Activated CD4-positive, alpha-beta T cell treated with anti-CD3 and anti-CD28 coated beads for 36 hours (primary cell): ENCODE data around the gene MYOM1. TPM values are rescaled to one million over a fixed set of nuclear protein-coding genes. Genes with fewer than 3 reads are reported as not detected.
"Not testable (repeated sequence)": the region's sequence is repeated elsewhere in the genome, so short reads cannot be mapped to it uniquely, and the experiment has no call there.

ENCODE experiments used
- ATAC-seq: fragments of 200-7000 bp; cut with Tn5 transposase; one replicate; pipeline ENCODE4 v1.10.0; 2021; ENCODE audit warnings: mild to moderate bottlenecking, moderate library complexity
- CTCF ChIA-PET: fragments of 350-600 bp; sonication (Branson Sonifier 250); formaldehyde crosslinking; loops from one replicate; lab custom pipeline; 2021; ENCODE audit warnings: antibody characterized with exemption; lab: Charles Lee
- POLR2A ChIA-PET: fragments of 350-600 bp; sonication (Branson Sonifier 250); formaldehyde crosslinking; loops from one replicate; lab custom pipeline; 2021; ENCODE audit warnings: antibody characterized with exemption, inconsistent platforms; lab: Charles Lee
- DNase-seq: peaks from one replicate; pipeline ENCODE4 v3.0.0-alpha.2; 2020
- H3K27ac Mint-ChIP-seq: one replicate; pipeline ENCODE4 v1.8.0; 2021; ENCODE audit warnings: mixed read lengths
- H3K27me3 Mint-ChIP-seq: one replicate; pipeline ENCODE4 v1.8.0; 2021; ENCODE audit warnings: mixed read lengths
- H3K36me3 Mint-ChIP-seq: one replicate; pipeline ENCODE4 v1.8.0; 2021; ENCODE audit warnings: low read depth, mixed read lengths
- H3K4me1 Mint-ChIP-seq: one replicate; pipeline ENCODE4 v1.8.0; 2021; ENCODE audit warnings: mixed read lengths
- H3K4me3 Mint-ChIP-seq: one replicate; pipeline ENCODE4 v1.8.0; 2021; ENCODE audit warnings: mild to moderate bottlenecking, moderate library complexity, mixed read lengths
- H3K9me3 Mint-ChIP-seq: one replicate; pipeline ENCODE4 v1.8.0; 2021; ENCODE audit warnings: low read depth, mixed read lengths
- intact Hi-C, 2 experiments: fragments of 100-400 bp; cut with DNase I in 1 of 2; cut with micrococcal nuclease in 1 of 2; formaldehyde crosslinking; loops; one replicate each; pipeline versions ENCODE4 v1.14.2 to v1.15.1; 2022 to 2024; cut with DNase I, micrococcal nuclease
- total RNA-seq, 2 experiments: library from RNA; stranded (reverse); gene quantifications; one replicate each; pipeline ENCODE4 v1.2.3, GENCODE V29; 2021

Gene MYOM1
- total RNA-seq, 2 experiments from 2014 or later: 0.89 to 0.95 TPM

GRCh38 chr18:3025544-3025943 is 194.2 kb downstream of the MYOM1 start:
- Mint-ChIP-seq H3K27ac (no peak overlapping the region), H3K4me3 (no peak overlapping the region), H3K27me3 (no peaks in the 10 kb centered on the region), H3K36me3 (no peaks in the 10 kb centered on the region), H3K9me3 (no peaks in the 10 kb centered on the region), H3K4me1 (no peaks in the 10 kb centered on the region)
- POLR2A ChIA-PET: no interaction called here
- ATAC-seq (no peak), DNase-seq (no peak)
- intact Hi-C loops: no loop called here
- CTCF ChIA-PET: interaction anchor here (1.7 kb wide), 1 partner anchor 103 kb away, joined by 5 read pairs; no protein-coding TSS in a partner anchor

- DNase-seq, ATAC-seq, intact Hi-C loops, H3K4me1 Mint-ChIP-seq, H3K27ac Mint-ChIP-seq, H3K9me3 Mint-ChIP-seq, H3K36me3 Mint-ChIP-seq, POLR2A ChIA-PET, H3K27me3 Mint-ChIP-seq, H3K4me3 Mint-ChIP-seq: not testable (repeated sequence)
- CTCF ChIA-PET: interaction anchor here (0.6 kb wide), 1 partner anchor 95 kb away, joined by 3 read pairs; no protein-coding TSS in a partner anchor
Measured at GRCh38 chr18:3023603-3024002, 196.2 kb downstream of the MYOM1 start.

Other genes with a start within 250 kb of the MYOM1 start
- 10 to 100 TPM; 82.6 to 95.3 TPM for gene LPIN2, start 206.8 kb downstream of the MYOM1 start, total RNA-seq
- gene MYL12A, start 27.8 kb upstream of the MYOM1 start, total RNA-seq: 100 to 1,000 TPM; 451 to 485 TPM
- 100 to 1,000 TPM; 282 to 301 TPM for gene MYL12B, start 42.2 kb upstream of the MYOM1 start, total RNA-seq
- 10 to 100 TPM; 42.7 to 46.3 TPM for gene TGIF1, start 230.2 kb upstream of the MYOM1 start, total RNA-seq